ENCODE data around the gene NFIC.

NFIC gene

DNA sequence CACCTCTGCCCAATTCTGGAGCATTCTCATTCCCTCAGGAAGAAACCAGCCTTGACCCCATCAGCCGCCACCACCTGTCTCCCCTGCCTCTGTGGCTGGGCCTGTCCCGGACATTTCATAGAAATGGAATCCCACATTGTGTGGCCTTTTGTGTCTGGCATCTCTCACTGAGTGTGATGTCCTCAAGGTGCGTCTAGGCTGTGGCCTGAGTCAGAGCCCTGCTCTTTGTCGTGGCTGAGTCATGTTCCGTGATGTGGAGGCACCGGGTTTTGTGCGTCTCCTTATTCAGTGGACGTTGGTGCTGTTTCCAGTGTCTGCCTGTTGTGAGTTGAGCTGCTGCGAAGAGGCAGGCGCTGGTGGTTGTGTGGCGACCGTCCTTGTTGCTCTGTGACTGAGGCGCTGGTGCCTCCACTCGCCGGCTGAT, 143.2 kb downstream of the NFIC start:
- H3K4me3 ChIP-seq (replicated peaks; ENCODE audit: low read depth, low read length): no peak overlapping the region
- TF ChIP-seq CTCF (IDR thresholded peaks at IDR 0.05; ENCODE audit: low read depth, low read length, missing control alignments): no peak
- peak; percentile 35 for DNase-seq (ENCODE audit: extremely low read depth, low read depth)

GRCh38 chr19:3510727-3511126, 144.3 kb downstream of the NFIC start:
- no peak for TF ChIP-seq CTCF (IDR thresholded peaks at IDR 0.05; ENCODE audit: low read depth, low read length, missing control alignments)
- H3K4me3 ChIP-seq (replicated peaks; ENCODE audit: low read depth, low read length): no peak overlapping the region
- DNase-seq (ENCODE audit: extremely low read depth, low read depth): no peak

DNA sequence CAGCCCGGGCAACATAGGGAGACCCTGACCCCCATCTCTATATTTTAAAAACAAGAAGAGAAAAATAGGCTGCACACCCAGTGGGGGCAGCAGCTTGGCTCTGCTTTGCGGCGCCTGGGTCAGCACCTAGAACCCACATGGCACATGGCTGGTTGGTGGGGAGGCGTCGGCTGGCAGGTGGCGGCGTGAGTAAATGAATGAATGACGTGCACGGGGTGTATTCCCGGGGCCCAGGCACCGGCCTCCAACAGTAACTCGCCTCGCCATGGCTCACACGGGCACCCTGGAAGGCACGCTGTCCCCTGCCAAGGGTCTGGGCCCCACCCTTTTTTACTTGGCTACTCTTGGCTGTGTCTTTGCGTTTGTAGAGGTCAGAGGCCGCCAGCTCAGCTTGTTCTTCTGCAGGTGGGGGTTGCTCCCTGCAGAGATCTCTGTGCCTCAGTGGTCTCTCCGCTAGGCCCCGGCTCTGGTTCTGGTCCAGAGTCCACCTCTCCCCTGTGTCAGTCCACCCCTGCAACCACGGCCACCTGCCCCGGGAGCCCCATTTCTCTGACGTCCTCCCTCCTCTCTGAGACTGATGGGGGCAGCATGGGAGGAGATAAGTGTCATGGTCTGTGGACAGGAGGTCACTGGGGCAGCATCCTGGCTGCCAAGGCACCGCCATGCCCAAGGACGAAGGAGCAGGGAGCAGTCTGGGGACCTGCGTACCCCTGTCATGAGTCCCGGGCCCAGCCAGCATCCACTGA, 145.3 kb downstream of the NFIC start:
- no peak overlapping the region for H3K4me3 ChIP-seq (replicated peaks; ENCODE audit: low read depth, low read length)
- DNase-seq (ENCODE audit: extremely low read depth, low read depth): no peak
- no peak for TF ChIP-seq CTCF (IDR thresholded peaks at IDR 0.05; ENCODE audit: low read depth, low read length, missing control alignments)

GRCh38 chr19:3512562-3513228, 146.3 kb downstream of the NFIC start:
- DNase-seq (ENCODE audit: extremely low read depth, low read depth): no peak
- no peak for TF ChIP-seq CTCF (IDR thresholded peaks at IDR 0.05; ENCODE audit: low read depth, low read length, missing control alignments)
- H3K4me3 ChIP-seq (replicated peaks; ENCODE audit: low read depth, low read length): no peak overlapping the region

DNA sequence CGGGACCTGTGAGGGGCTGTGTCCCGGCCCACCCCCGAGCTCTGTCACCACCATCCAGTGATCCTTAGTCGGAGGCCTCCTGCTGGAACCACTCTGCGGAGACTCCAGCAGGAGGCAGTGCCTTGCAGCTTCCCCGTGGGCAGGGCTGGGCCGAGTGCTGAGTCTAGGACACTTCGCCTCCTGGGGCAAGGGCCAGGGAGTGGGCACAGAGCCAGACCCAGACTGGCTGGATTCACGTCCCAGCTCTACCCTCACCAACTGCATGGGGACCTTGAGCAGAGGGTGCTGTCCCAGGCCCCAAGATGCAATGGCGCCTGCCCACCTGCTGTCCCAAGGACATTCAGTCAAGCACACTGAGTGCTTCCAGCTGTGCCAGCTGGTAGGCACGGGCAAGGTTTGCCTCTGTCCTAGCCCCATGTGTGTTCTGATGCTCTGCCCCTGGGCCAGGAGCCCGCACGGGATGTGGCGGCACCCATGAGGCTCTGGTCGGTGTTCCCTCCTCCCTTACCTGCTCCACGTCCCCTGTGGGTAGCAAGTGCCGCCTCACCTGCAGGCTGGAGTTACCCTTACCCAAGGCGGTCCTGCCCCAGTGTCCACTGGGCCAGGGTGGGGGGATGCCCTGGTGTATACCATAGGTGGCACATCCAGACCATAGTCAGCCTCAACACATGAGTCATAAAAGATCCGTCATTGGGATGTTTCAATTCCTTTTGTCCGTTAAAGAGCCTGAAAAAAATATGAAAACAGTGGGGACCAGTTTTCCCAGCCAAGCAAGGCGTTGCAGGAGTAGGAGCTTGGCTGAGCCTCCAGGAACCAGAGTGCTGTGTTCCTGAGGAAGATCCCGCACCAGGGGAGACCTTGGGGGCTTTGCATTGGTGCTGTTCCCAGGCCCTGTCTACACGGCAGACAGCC, 147.1 kb downstream of the NFIC start:
- no peak overlapping the region for H3K4me3 ChIP-seq (replicated peaks; ENCODE audit: low read depth, low read length)
- TF ChIP-seq CTCF (IDR thresholded peaks at IDR 0.05; ENCODE audit: low read depth, low read length, missing control alignments): no peak
- DNase-seq (ENCODE audit: extremely low read depth, low read depth): no peak

- H3K4me3 ChIP-seq (replicated peaks; ENCODE audit: low read depth, low read length): no peak overlapping the region
- DNase-seq (ENCODE audit: extremely low read depth, low read depth): no peak
- TF ChIP-seq CTCF (IDR thresholded peaks at IDR 0.05; ENCODE audit: low read depth, low read length, missing control alignments): no peak
Measured at GRCh38 chr19:3514930-3515329, 148.5 kb downstream of the NFIC start.
